HG03442 (cell line): Measurements from ENCODE around the gene AMIGO2.
"Not testable (repeated sequence)": the region's sequence is repeated elsewhere in the genome, so short reads cannot be mapped to it uniquely, and the experiment has no call there.

Experiments used
- ATAC-seq: cut with Tn5 transposase; IDR thresholded peaks from one replicate; pipeline ENCODE4 v1.9.1; 2021; ENCODE audit warnings: mild to moderate bottlenecking, moderate library complexity; ENCODE audit not compliant: unreplicated experiment

Gene AMIGO2, protein sequence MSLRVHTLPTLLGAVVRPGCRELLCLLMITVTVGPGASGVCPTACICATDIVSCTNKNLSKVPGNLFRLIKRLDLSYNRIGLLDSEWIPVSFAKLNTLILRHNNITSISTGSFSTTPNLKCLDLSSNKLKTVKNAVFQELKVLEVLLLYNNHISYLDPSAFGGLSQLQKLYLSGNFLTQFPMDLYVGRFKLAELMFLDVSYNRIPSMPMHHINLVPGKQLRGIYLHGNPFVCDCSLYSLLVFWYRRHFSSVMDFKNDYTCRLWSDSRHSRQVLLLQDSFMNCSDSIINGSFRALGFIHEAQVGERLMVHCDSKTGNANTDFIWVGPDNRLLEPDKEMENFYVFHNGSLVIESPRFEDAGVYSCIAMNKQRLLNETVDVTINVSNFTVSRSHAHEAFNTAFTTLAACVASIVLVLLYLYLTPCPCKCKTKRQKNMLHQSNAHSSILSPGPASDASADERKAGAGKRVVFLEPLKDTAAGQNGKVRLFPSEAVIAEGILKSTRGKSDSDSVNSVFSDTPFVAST

DNA sequence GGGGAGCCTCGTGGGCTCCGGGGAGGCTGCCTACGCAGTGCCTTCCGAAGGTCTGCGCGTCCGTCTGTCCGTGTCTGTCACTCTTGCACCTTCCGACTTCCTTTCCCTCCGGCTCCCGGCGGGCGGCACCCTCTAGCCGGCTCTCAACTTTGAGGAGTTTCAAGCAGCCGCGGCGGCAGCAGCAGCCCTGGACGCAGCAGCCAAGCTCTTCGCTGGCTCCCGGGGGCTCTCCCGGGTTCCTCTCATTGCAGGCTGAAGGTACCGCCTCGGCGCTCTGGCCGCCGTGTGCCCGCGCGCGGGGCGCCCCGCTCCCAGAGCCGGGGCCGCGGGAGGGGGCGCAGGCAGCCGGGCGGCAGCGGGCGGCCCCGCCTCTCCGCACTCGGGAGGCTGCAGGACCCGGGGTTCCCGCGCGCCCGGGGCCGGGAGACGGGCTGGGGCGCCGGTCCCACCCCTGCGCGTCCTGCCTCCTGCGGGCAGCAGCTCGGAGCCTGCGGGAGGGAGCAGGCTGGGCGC lies at the start of gene AMIGO2, which contains the start of gene PCED1B:
AMIGO2 (minus strand) TSS at position 492 of the 513 bp plus-strand sequence. CDS start 957 bp downstream, outside the sequence.
PCED1B (plus strand) TSS at position 154 of the 513 bp plus-strand sequence. CDS start 155,443 bp downstream, outside the sequence.
- peak; percentile 66 for ATAC-seq

DNA sequence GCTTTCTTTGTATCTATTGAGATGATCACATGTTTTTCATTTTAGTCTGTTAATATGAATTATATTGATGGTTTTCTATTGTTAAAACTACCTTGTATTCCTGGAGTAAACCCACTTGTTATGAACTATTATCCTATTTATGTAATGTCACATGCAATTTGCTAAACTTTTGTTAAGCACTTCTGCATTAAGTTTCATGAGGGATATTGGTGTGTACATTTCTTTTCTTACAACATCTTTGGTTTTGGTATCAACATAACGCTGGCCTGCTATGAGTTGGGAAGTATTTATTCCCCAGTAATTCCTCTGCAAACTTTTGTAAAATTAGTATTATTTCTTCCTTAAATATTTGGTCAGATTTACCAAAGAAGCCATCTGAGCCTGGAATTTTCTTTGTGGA lies 46.5 kb upstream of the AMIGO2 start:
- ATAC-seq: no peak

DNA sequence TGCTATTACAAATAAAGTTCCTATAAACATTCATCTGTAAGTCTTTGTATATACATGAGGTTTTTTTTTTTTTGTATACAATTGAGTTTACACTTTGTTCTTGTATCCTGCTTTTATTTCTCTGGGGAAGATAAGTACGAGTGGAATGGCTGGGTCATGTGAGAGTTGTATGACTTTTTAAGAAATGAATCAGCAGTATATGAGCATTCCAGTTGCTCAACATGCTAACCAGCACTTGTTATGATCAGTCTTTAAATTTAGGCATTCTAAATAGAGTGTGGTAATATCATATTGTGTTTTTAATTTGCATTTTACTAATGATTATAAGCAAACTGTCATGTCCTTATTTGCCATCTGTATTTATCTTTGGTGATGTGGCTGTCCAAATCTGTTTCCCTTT lies 44.7 kb upstream of the AMIGO2 start:
- ATAC-seq: no peak

- ATAC-seq: no peak
Observed at GRCh38 chr12:47123730-47124129, 44.0 kb upstream of the AMIGO2 start.

GRCh38 chr12:47122602-47123001 lies 42.8 kb upstream of the AMIGO2 start:
- ATAC-seq: no peak

DNA sequence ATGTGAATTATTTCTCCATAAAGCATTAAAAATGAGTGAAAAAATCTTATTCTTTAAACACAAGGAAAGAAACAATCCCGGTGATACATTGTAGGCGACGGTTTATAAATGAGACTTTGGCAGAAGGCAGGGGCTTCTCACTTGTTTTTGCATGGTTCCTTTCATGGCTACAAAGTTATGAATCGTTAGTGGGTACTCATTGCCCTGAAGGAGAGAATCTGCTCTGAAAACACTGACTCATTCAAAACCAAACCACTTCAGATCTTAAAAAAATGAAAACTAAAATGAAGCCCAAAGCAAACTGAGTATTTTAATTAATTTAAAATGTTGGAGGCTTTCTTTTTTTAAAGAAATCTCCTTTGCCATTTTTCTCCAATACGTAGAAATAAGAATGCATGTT lies 41.4 kb upstream of the AMIGO2 start:
- no peak for ATAC-seq

DNA sequence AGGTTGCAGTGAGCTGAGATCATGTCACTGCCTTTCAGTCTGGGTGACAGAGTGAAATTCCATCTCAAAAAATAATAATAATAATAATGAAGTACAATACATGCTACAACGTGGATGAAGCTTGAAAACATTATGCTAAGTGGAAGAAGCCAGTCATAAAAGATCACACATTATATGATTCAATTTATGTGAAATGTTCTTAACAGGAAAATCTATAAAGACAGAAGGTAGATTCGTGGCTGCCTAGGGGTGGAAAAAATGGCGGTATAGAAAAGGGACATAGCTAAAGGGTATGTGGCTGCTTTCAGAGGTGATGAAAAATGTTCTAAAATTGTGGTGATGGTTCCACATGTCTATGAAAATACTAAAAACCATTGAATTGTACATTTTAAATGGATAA lies 41.0 kb upstream of the AMIGO2 start:
- no peak for ATAC-seq

DNA sequence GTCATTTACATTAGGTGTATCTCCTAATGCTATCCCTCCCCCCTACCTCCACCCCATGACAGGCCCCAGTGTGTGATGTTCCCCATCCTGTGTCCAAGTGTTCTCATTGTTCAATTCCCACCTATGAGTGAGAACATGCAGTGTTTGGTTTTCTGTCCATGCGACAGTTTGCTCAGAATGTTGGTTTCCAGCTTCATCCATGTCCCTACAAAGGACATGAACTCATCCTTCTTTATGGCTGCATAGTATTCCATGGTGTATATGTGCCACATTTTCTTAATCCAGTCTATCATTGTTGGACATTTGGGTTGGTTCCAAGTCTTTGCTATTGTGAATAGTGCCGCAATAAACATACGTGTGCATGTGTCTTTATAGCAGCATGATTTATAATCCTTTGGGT lies 37.5 kb upstream of the AMIGO2 start:
- not testable (repeated sequence) for ATAC-seq

DNA sequence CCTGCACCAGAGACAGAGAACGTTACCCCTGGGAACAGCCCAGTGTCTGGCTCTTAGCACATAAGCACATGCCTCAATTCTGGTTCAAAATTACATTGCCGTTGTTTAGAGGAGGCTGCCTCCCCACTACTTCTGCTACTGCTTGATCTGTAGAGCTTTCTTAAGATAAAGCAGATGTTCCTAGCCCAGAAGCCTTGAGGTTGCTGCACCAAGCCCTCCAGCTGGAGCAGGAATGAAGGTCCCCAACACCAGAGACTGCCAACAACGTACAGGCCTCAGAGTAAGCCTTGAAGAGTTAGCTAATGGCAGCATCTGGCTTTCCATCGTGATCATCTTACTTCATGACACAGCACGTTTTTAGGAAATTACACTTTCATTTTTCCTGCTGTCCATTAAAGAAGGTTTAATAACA lies 34.7 kb upstream of the AMIGO2 start:
- ATAC-seq: no peak

GRCh38 chr12:47112679-47113078 lies 32.9 kb upstream of the AMIGO2 start:
- ATAC-seq: no peak

GRCh38 chr12:47111854-47112253 lies 32.1 kb upstream of the AMIGO2 start:
- no peak for ATAC-seq

DNA sequence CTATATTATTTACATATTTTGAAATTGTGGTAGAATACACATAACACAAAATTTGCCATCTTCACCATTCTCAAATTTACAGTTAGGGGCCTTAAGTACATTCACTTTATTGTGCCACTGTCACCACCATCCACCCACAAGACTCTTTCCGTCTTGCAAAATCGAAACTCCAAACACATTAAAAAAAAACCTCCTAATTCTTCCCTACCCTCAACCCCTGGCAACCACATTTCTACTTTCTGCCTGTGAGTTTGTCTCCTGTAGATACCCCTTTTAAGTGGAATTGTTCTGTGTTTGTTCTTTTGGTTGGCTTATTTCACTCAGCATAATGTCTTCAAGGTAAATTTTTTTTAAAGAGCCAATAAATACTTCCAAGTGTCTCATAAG lies 31.6 kb upstream of the AMIGO2 start:
- ATAC-seq: no peak

DNA sequence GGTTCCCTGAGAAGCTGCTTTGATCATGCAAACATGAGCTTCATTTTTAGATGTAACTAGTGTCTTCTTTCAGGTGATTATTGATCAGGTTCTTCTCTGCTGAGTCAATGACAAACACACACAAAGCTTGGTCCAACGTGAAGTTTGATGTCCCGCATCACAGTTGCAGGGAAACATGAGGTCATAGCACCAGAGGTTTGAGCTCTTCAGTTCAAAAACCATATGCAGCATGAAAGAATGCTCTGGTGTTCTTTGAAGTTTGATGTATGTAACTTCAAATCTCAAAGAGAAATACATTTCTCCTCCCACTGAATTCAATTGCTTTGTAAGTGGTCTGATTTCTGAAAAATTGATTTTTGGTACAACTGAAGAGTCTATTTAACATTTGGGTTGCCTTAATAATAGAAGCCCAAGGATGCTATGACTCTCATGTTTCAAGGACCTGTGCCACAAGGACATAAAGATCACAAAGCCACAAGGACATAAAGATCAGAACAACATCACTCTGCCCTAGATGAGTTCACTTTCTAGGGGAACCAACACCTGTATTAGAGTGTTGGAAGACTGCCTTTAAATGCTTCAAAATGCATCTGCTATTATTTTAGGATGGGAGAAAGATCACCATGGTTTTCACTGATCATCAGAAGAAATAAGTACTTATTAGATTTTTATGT lies 31.1 kb upstream of the AMIGO2 start:
- no peak for ATAC-seq

- ATAC-seq: no peak
Observed at GRCh38 chr12:47110011-47110541, 30.3 kb upstream of the AMIGO2 start.

- ATAC-seq: no peak
Observed at GRCh38 chr12:47107926-47108325, 28.2 kb upstream of the AMIGO2 start.

DNA sequence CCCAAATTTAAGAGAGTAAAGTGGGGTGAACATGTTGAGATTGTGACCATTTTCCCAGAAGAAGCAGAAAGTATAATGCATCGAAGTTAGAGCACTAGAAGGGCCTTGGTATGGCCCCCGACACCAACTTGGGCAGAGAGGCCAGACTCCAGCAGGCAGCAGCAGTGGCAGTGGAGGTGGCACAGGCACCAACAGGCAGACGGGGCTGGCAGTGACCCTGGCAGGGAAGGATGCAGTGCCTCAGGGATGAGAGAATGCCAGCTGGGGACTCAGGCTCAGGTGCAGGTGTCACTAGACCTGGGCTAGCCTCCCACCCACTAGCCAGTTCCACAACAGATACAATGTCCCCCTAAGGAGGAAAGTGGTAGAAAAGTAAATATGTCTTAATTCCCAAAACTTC lies 27.7 kb upstream of the AMIGO2 start:
- no peak for ATAC-seq

- ATAC-seq: no peak
Observed at GRCh38 chr12:47105914-47106674, 26.3 kb upstream of the AMIGO2 start.

DNA sequence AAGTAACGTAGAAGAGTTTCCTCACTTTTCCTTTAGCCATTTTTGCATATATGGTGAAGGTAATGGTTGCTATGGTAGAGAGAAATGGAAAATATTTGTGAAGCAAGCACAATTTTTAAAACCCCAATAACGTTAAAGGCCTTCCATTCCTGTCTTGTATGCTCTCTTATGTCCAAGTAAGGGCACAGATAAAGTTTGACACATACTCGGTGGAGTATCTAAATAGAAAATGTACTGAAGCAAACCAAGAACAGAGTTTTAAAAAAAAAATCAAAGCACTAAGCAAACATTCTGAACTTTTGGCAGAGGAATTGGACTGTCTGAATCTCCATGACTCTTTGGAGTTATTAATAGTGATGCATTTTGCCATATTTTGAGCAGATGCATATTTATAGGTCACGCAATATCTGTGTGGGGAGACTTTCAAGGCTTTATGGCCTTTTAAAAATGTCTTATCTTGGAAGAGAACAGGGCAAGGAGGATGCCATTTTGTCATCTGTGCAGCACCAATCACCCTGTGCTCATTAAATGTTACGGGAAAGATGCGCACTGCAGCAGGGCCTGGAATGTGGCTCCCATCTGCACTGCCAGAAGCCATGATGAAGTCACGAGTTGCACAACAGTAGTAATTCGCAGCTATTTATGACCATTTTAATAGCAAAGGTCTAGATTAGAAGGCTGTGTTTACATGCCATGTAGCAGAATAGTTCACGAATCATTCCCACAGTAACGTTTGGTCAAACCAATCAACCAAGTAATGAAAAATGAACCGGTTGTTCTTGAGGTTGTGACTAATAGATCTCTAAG lies 23.3 kb upstream of the AMIGO2 start:
- ATAC-seq: no peak

DNA sequence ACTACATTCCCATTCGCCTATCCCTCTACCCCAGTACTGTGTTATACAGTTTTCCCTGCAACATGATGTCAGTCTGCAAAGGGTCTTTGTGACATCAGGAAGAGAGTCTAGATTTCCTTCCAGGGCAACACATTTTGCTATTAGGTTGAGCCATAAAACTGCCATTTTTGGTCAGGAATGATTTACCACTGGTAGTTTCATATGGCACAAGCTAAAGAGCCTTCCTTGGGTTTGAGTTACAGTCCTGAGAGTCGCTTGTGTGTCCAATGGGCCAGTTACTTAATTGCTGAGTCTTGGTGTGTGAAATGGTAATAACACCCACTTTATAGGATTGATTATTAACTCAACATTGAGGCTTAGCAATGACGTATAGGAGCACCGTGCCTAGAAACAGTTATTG lies 22.6 kb upstream of the AMIGO2 start:
- ATAC-seq: no peak

GRCh38 chr12:47100160-47100559 lies 20.4 kb upstream of the AMIGO2 start:
- no peak for ATAC-seq
